Panc1 (cell line): ENCODE results near the gene RBM22.

Experiments used
- POLR2AphosphoS5 ChIP-seq: IDR thresholded peaks from 2 replicates; pipeline ENCODE4 v1.6.1; 2012; ENCODE audit warnings: mild to moderate bottlenecking, low read depth, low read length, moderate library complexity
- SIN3A ChIP-seq: IDR thresholded peaks from 2 replicates; pipeline ENCODE4 v1.6.1; 2012; ENCODE audit warnings: low read depth, mild to moderate bottlenecking, low read length, moderate library complexity, borderline replicate concordance; ENCODE audit not compliant: insufficient read depth
- TCF7L2 ChIP-seq: IDR thresholded peaks from 2 replicates; pipeline ENCODE4 v1.6.1; 2011; ENCODE audit warnings: mild to moderate bottlenecking, low read depth, low read length, inconsistent platforms
- TF ChIP-seq, protein P1 (sequence below): fragments of 450-650 bp; IDR thresholded peaks from 2 replicates; pipeline ENCODE4 v1.5.1; 2017; ENCODE audit warnings: mild to moderate bottlenecking
- TF ChIP-seq, protein P2 (sequence below), 2 experiments: IDR thresholded peaks; 2 replicates each; pipeline ENCODE4 v1.6.1; 2011 to 2012; ENCODE audit warnings: low read depth in 2 of 2, control low read depth in 1 of 2, low read length in 1 of 2, mild to moderate bottlenecking in 1 of 2, moderate library complexity in 1 of 2; ENCODE audit not compliant: insufficient read depth in 1 of 2

DNA sequence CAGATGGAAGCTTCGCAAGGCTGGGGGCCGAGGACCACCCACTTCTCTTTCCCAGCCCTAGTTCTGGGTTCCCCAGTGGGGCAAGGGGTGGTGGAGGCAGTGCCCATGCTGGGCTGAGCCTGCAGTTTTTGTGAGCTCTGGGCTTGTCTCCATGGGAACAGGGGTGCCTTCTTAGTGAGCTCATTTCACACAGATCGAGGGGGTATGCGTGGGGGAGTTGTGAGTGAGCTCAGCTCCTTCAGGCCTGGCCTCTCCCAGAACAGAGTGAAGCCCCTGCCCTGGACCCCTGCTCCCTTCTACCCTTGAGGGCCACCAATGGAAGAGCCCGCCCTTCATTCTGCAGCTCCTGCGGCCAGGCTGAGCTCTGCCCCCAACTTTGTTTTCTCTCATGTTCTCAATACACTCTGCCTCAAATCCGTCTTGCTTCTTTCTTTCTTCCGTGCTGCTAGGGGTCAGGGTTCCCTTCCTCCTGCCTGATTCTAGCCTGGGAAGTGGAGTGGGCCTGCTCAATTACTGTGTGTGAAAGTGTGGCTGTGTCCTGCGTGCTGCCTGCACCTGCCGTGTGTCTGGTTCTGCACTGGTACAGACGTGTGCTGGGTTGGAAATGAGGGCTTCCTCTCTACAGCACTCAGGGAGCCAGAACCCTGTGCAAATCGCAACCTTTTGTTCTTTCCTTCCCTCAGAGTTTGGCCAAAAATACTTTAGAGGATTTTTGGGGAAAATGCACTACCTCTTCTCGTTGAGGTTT, 48.8 kb downstream of the RBM22 start:
- TF ChIP-seq, protein P1, sequence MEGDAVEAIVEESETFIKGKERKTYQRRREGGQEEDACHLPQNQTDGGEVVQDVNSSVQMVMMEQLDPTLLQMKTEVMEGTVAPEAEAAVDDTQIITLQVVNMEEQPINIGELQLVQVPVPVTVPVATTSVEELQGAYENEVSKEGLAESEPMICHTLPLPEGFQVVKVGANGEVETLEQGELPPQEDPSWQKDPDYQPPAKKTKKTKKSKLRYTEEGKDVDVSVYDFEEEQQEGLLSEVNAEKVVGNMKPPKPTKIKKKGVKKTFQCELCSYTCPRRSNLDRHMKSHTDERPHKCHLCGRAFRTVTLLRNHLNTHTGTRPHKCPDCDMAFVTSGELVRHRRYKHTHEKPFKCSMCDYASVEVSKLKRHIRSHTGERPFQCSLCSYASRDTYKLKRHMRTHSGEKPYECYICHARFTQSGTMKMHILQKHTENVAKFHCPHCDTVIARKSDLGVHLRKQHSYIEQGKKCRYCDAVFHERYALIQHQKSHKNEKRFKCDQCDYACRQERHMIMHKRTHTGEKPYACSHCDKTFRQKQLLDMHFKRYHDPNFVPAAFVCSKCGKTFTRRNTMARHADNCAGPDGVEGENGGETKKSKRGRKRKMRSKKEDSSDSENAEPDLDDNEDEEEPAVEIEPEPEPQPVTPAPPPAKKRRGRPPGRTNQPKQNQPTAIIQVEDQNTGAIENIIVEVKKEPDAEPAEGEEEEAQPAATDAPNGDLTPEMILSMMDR, result no peak
- TF ChIP-seq, protein P2, sequence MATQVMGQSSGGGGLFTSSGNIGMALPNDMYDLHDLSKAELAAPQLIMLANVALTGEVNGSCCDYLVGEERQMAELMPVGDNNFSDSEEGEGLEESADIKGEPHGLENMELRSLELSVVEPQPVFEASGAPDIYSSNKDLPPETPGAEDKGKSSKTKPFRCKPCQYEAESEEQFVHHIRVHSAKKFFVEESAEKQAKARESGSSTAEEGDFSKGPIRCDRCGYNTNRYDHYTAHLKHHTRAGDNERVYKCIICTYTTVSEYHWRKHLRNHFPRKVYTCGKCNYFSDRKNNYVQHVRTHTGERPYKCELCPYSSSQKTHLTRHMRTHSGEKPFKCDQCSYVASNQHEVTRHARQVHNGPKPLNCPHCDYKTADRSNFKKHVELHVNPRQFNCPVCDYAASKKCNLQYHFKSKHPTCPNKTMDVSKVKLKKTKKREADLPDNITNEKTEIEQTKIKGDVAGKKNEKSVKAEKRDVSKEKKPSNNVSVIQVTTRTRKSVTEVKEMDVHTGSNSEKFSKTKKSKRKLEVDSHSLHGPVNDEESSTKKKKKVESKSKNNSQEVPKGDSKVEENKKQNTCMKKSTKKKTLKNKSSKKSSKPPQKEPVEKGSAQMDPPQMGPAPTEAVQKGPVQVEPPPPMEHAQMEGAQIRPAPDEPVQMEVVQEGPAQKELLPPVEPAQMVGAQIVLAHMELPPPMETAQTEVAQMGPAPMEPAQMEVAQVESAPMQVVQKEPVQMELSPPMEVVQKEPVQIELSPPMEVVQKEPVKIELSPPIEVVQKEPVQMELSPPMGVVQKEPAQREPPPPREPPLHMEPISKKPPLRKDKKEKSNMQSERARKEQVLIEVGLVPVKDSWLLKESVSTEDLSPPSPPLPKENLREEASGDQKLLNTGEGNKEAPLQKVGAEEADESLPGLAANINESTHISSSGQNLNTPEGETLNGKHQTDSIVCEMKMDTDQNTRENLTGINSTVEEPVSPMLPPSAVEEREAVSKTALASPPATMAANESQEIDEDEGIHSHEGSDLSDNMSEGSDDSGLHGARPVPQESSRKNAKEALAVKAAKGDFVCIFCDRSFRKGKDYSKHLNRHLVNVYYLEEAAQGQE (IDR thresholded peaks at IDR 0.05; ENCODE audit: insufficient read depth in 1 of 2, low read depth in 2 of 2, low read length in 1 of 2), result no peak
- no peak for TF ChIP-seq POLR2AphosphoS5
- TF ChIP-seq SIN3A, result no peak
- no peak for TF ChIP-seq TCF7L2
